GM12873 (cell line): ENCODE measurements around the gene PTPRD.

Experiments
- TF ChIP-seq, protein P1 (sequence below): IDR thresholded peaks from 2 replicates; pipeline ENCODE4 v1.5.1; 2012; ENCODE audit warnings: low read depth, mild to moderate bottlenecking, moderate library complexity, low read length, control low read depth; ENCODE audit not compliant: insufficient read depth; ENCODE audit errors: missing control alignments

PTPRD gene

DNA sequence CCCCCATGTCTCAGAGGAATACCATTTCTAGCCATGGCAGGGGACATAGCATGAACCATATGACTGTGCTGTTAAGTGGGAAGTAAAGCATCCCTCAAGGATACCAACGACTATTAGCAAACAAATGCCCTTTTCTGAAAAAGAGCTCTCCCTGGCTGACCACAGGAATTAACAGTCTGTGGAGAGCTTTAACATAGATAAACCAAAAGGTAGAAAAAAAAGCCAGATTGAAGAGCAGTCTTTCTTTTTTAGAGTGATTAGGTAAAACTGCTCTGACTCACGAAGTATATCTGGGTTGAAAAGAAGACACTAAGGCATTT is 2280.5 kb downstream of the PTPRD start:
- TF ChIP-seq, protein P1, sequence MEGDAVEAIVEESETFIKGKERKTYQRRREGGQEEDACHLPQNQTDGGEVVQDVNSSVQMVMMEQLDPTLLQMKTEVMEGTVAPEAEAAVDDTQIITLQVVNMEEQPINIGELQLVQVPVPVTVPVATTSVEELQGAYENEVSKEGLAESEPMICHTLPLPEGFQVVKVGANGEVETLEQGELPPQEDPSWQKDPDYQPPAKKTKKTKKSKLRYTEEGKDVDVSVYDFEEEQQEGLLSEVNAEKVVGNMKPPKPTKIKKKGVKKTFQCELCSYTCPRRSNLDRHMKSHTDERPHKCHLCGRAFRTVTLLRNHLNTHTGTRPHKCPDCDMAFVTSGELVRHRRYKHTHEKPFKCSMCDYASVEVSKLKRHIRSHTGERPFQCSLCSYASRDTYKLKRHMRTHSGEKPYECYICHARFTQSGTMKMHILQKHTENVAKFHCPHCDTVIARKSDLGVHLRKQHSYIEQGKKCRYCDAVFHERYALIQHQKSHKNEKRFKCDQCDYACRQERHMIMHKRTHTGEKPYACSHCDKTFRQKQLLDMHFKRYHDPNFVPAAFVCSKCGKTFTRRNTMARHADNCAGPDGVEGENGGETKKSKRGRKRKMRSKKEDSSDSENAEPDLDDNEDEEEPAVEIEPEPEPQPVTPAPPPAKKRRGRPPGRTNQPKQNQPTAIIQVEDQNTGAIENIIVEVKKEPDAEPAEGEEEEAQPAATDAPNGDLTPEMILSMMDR = no peak

DNA sequence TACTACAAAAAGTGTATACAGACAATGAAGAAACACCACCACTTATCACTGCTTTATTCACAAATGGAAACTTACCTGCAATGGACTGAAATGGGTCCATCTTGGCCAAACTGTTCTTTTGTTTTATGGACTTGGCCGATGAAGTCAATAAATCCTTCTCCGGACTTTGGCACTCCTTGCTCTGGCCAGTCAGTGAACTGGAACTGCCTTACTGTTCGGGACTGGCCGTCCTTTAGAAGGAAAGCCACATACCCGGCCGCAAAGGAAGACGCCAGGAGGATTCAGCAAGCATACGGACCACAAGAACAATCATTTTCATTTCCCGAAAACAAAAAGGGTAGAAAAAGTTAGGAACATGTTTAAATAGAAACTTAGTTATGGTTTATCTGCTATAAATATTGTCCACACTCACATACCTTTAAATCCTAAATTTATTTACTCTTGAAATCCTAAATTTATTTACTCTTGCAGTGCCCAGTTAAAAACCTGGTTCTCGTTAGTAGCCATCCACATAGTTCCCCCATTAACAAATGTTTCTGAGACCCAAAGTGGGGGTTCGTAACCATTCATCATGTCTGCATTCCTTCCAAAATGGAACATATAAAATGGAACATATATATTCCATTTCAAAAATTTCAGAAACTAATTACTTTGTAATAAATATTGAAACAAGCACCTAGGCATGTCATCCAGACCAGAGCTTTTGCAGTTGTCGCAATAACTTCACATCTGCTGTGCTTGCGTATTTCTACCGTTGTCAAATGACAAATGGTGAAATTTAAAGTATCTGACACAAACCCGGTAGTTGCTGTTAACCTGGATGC is 2281.1 kb downstream of the PTPRD start:
- TF ChIP-seq, protein P1 = no peak

DNA sequence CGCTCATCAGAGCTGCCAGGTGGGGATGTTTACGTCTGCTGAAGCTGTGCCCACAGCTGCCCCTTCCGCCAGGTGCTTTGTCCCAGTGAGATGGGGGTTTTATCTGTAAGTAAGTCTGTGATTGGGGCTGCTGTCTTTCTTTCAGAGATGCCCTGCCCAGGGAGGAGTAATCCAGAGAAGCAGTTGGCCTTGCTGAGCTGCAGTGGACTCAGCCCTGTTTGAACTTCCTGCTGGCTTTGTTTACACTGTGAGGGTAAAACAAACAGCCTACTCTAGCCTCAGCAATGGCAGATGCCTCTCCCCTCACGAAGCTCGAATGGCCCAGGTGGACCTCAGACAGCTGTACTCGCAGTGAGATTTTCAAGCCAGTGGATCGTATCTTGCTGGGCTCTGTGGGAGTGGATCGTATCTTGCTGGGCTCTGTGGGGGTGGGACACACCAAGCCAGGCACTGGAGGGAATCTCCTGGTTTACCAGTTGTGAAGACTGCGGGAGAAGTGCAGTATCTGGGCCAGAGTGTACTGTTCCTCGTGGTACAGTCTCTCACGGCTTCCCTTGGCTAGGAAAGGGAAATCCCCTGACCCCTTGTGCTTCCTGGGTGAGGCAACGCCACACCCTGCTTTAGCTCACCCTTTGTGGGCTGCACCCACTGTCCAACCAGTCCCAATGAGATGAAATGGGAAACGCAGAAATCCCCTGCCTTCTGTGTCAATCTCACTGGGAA is 2283.1 kb downstream of the PTPRD start:
- TF ChIP-seq, protein P1 = no peak

DNA sequence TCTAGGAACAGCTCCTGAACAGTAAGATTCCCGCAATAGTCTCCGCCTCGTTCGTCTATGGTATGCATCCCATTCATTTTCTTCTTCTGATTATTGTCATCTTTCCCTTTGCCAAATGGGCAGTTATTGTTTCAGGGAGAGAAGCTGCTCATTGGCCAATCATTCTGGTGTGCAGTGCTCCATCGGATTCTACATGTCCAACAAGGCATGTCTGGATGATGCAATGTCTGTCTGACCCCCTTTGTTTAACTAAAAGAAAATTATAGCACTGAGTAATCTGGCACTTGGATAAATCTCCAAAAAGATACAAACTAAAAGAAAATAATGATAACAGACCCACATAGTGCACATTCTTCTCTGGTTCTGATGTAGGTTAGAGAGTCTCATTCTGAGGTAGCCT is 2297.6 kb downstream of the PTPRD start:
- TF ChIP-seq, protein P1 = no peak

DNA sequence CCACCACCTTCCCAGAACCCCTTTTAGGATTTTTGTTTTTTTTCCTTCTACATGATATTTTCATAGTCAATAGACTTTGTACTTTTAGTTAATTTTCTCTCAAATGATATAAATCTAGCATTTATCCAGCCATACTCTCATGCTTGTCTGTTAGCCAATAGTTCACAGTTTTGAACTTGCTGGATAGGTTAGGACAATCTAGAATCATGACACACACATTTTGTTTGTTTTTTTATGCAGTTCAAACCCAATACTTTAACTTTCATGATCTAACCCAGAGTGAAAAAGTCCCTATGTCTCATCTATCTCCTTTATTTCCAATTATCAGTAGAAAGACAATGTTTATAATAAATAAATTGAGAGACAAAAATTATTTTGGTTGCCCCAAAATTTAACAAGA is 2303.5 kb downstream of the PTPRD start:
- TF ChIP-seq, protein P1 = no peak

DNA sequence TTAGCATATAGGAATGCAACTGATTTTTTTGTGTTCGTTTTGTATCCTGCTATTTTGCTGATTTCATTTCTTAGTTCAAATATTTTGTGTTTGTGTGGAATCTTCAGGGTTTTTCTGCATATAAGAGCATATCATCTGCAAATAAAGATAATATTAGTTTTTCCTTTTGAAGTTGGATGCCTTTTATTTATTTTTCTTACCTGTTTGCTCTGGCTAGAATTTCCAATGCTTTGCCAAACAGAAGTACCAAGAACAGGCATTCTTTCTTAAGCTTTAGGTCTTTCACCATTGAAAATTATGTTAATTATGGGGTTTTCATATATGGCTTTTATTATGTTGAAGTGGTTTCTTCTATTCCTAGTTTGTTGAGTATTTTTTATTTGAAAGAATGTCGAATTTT is 2308.1 kb downstream of the PTPRD start:
- TF ChIP-seq, protein P1 = no peak

DNA sequence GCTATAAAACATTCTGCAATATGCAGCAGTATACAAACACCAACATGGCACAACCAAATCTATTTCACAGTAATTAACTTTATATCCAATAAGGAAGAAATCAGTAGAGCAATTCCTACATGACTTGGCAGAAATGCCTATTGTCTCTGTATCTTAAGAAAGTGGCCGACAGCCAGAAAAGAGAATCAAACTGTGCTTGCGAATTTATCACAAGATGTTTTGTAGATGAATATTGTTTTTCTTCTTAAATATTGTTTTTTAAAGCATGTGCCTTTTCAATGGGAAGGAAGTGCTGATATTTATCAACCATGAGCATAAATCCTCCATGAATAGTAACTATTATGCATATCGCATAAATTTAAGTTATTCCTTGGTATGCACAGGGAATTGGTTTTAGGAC is 2311.5 kb downstream of the PTPRD start:
- TF ChIP-seq, protein P1 = no peak
